GM23338 (cell line): Measurements from ENCODE around the gene SMAD9. TPM values are rescaled to one million over a fixed set of nuclear protein-coding genes. Genes with fewer than 3 reads are reported as not detected.

Experiments
- ATAC-seq: fragments of 200-7000 bp; cut with Tn5 transposase; 3 replicates; pipeline ENCODE4 v1.9.1; 2020
- DNase-seq: peaks from one replicate; pipeline ENCODE4 v3.0.0-alpha.2; 2015; ENCODE audit warnings: low spot score
- H2AFZ ChIP-seq: fragments of 200-600 bp; sonication (generic); 2 replicates; pipeline ENCODE4 v1.8.0; 2016; ENCODE audit warnings: antibody characterized with exemption, mild to moderate bottlenecking, moderate library complexity
- H3F3A ChIP-seq: fragments of 200-600 bp; sonication (generic); replicated peaks from 2 replicates; pipeline ENCODE4 v1.8.0; 2017; ENCODE audit warnings: antibody characterized with exemption, mixed run types, low read depth
- H3K27ac ChIP-seq: fragments of 200-600 bp; sonication (generic); 2 replicates; pipeline ENCODE4 v1.6.1; 2016; ENCODE audit warnings: low read depth
- H3K27me3 ChIP-seq: fragments of 200-600 bp; sonication (generic); 2 replicates; pipeline ENCODE4 v1.8.0; 2016; ENCODE audit warnings: mild to moderate bottlenecking, mixed run types, moderate library complexity; ENCODE audit not compliant: insufficient read depth
- H3K36me3 ChIP-seq: fragments of 200-600 bp; sonication (generic); 2 replicates; pipeline ENCODE4 v1.8.0; 2016; ENCODE audit warnings: mild to moderate bottlenecking; ENCODE audit not compliant: insufficient read depth
- H3K4me1 ChIP-seq: fragments of 200-600 bp; sonication (generic); 2 replicates; pipeline ENCODE4 v1.8.0; 2016; ENCODE audit warnings: mild to moderate bottlenecking, moderate library complexity; ENCODE audit not compliant: insufficient read depth
- H3K4me2 ChIP-seq: fragments of 200-600 bp; sonication (generic); 2 replicates; pipeline ENCODE4 v1.7.1; 2017; ENCODE audit warnings: mixed run types
- H3K4me3 ChIP-seq: fragments of 200-600 bp; sonication (generic); 2 replicates; pipeline ENCODE4 v1.6.1; 2016; ENCODE audit warnings: mixed run types
- H3K79me2 ChIP-seq: fragments of 200-600 bp; sonication (generic); replicated peaks from 2 replicates; pipeline ENCODE4 v1.8.0; 2017; ENCODE audit warnings: mild to moderate bottlenecking; ENCODE audit not compliant: insufficient read depth
- H3K9me2 ChIP-seq: fragments of 200-600 bp; sonication (generic); 2 replicates; pipeline ENCODE4 v1.8.0; 2017; ENCODE audit not compliant: insufficient read depth
- H4K20me1 ChIP-seq: fragments of 200-600 bp; sonication (generic); replicated peaks from 2 replicates; pipeline ENCODE4 v1.8.0; 2017; ENCODE audit warnings: mild to moderate bottlenecking; ENCODE audit not compliant: insufficient read depth
- H3K27ac Mint-ChIP-seq: 2 replicates; pipeline ENCODE4 v1.8.0; 2020; ENCODE audit warnings: inconsistent platforms, mild to moderate bottlenecking, moderate library complexity, mixed read lengths
- H3K27me3 Mint-ChIP-seq: 3 replicates; pipeline ENCODE4 v1.8.0; 2022; ENCODE audit warnings: low read depth, mild to moderate bottlenecking, moderate library complexity, mixed read lengths, inconsistent platforms; ENCODE audit not compliant: insufficient read depth, poor library complexity
- H3K36me3 Mint-ChIP-seq: 3 replicates; pipeline ENCODE4 v1.8.0; 2021; ENCODE audit warnings: low read depth, mild to moderate bottlenecking, inconsistent platforms, moderate library complexity, mixed read lengths
- H3K4me1 Mint-ChIP-seq: 3 replicates; pipeline ENCODE4 v1.8.0; 2020; ENCODE audit warnings: mild to moderate bottlenecking, inconsistent platforms, mixed read lengths
- H3K4me3 Mint-ChIP-seq: 3 replicates; pipeline ENCODE4 v1.8.0; 2021; ENCODE audit warnings: moderate library complexity, mild to moderate bottlenecking, inconsistent platforms, mixed read lengths
- H3K9me3 Mint-ChIP-seq: 3 replicates; pipeline ENCODE4 v1.8.0; 2020; ENCODE audit warnings: moderate library complexity, mild to moderate bottlenecking, inconsistent platforms, mixed read lengths
- CREB1 ChIP-seq: fragments of 250-450 bp; sonication (Bioruptor Pico); IDR thresholded peaks from 2 replicates; pipeline ENCODE4 v1.5.0; 2020; ENCODE audit warnings: low read depth, mild to moderate bottlenecking, moderate library complexity
- EZH2phosphoT487 ChIP-seq: fragments of 200-600 bp; sonication (generic); IDR thresholded peaks from one replicate; pipeline ENCODE4 v1.8.1; 2018; ENCODE audit warnings: antibody characterized with exemption; ENCODE audit not compliant: unreplicated experiment
- JUNB ChIP-seq: IDR thresholded peaks from one replicate; pipeline ENCODE4 v1.6.1; 2016; ENCODE audit warnings: antibody characterized with exemption; ENCODE audit not compliant: unreplicated experiment
- NANOG ChIP-seq: IDR thresholded peaks from 2 replicates; pipeline ENCODE4 v1.6.1; 2016; ENCODE audit warnings: antibody characterized with exemption, borderline replicate concordance
- POLR2AphosphoS5 ChIP-seq: IDR thresholded peaks from 2 replicates; pipeline ENCODE4 v1.6.1; 2016; ENCODE audit warnings: antibody characterized with exemption, low read depth
- STAT1 ChIP-seq: IDR thresholded peaks from one replicate; pipeline ENCODE4 v1.6.1; 2016; ENCODE audit warnings: antibody characterized with exemption; ENCODE audit not compliant: unreplicated experiment
- ZNF114 ChIP-seq: fragments of 250-450 bp; sonication (Bioruptor Pico); IDR thresholded peaks from 2 replicates; pipeline ENCODE4 v1.5.0; 2020; ENCODE audit warnings: mild to moderate bottlenecking, moderate library complexity
- polyA plus RNA-seq: library from polyadenylated mRNA; unstranded; fragments of >200 nt; fragmentation: Nextera tagmentation; extraction: Ambion mirVana; gene quantifications from 2 replicates; pipeline ENCODE4 v1.2.1, GENCODE V29; 2016
- total RNA-seq: library from RNA; depleted of rRNA; stranded (reverse); fragments of >200 nt; shearing (Covaris generic); gene quantifications from 2 replicates; pipeline ENCODE4 v1.2.3, GENCODE V29; 2014
- TF ChIP-seq, protein P1 (sequence below): fragments of 250-450 bp; sonication (Bioruptor Pico); IDR thresholded peaks from 2 replicates; pipeline ENCODE4 v1.5.0; 2020; ENCODE audit warnings: mild to moderate bottlenecking, moderate library complexity
- TF ChIP-seq, protein P2 (sequence below), 2 experiments: fragments of 200-600 bp in 1 of 2; sonication (generic) in 1 of 2; conservative IDR thresholded peaks; 2 replicates each; pipeline versions ENCODE4 v1.5.1 to v1.6.1; 2016 to 2017; ENCODE audit warnings: antibody characterized with exemption in 2 of 2, low read depth in 2 of 2, mild to moderate bottlenecking in 2 of 2, moderate library complexity in 1 of 2
- TF ChIP-seq, protein P3 (sequence below): IDR thresholded peaks from 2 replicates; pipeline ENCODE4 v1.6.1; 2016; ENCODE audit warnings: antibody characterized with exemption

SMAD9 gene
- total and polyA plus RNA-seq, 2 experiments from 2014 or later: 0.95 to 1.3 TPM

DNA sequence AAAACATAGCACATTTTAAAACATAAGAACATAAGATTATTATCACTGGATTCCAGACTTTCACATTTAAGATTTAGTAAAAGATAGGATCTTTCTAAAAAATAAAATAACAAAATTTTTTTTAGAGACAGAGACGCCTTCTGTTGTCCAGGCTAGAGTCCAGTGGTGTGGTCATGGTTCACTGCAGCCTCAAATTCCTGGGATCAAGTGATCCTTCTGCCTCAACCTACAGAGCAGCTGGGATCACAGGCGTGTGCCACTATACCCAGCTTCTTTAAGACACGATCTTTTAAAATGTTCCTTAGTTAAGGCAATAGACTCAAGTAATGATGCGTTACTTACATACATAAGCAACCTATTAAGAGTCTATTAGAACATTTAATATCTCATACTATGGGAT lies 46.4 kb upstream of the SMAD9 start:
- H3K9me3 Mint-ChIP-seq: no peaks in the 10 kb centered on the region
- Histone ChIP-seq H3K4me3 (no peak overlapping the region), H3K9me2 (no peaks in the 10 kb centered on the region), H3K36me3 (peaks cover 5% of the 10 kb centered on the region; the same call in 1 of the 2 replicates), H3K27me3 (no peaks in the 10 kb centered on the region), H3F3A (no peaks in the 10 kb centered on the region), H4K20me1 (no peaks in the 10 kb centered on the region), H2AFZ (no peak overlapping the region), H3K79me2 (no peaks in the 10 kb centered on the region), H3K4me1 (no peaks in the 10 kb centered on the region), H3K27ac (no peak overlapping the region), H3K4me2 (no peak overlapping the region)
- TF ChIP-seq ZNF114 (CRISPR knock-in tag): no peak
- no peak for TF ChIP-seq CREB1
- TF ChIP-seq STAT1: no peak
- TF ChIP-seq POLR2AphosphoS5: no peak
- TF ChIP-seq, protein P1, sequence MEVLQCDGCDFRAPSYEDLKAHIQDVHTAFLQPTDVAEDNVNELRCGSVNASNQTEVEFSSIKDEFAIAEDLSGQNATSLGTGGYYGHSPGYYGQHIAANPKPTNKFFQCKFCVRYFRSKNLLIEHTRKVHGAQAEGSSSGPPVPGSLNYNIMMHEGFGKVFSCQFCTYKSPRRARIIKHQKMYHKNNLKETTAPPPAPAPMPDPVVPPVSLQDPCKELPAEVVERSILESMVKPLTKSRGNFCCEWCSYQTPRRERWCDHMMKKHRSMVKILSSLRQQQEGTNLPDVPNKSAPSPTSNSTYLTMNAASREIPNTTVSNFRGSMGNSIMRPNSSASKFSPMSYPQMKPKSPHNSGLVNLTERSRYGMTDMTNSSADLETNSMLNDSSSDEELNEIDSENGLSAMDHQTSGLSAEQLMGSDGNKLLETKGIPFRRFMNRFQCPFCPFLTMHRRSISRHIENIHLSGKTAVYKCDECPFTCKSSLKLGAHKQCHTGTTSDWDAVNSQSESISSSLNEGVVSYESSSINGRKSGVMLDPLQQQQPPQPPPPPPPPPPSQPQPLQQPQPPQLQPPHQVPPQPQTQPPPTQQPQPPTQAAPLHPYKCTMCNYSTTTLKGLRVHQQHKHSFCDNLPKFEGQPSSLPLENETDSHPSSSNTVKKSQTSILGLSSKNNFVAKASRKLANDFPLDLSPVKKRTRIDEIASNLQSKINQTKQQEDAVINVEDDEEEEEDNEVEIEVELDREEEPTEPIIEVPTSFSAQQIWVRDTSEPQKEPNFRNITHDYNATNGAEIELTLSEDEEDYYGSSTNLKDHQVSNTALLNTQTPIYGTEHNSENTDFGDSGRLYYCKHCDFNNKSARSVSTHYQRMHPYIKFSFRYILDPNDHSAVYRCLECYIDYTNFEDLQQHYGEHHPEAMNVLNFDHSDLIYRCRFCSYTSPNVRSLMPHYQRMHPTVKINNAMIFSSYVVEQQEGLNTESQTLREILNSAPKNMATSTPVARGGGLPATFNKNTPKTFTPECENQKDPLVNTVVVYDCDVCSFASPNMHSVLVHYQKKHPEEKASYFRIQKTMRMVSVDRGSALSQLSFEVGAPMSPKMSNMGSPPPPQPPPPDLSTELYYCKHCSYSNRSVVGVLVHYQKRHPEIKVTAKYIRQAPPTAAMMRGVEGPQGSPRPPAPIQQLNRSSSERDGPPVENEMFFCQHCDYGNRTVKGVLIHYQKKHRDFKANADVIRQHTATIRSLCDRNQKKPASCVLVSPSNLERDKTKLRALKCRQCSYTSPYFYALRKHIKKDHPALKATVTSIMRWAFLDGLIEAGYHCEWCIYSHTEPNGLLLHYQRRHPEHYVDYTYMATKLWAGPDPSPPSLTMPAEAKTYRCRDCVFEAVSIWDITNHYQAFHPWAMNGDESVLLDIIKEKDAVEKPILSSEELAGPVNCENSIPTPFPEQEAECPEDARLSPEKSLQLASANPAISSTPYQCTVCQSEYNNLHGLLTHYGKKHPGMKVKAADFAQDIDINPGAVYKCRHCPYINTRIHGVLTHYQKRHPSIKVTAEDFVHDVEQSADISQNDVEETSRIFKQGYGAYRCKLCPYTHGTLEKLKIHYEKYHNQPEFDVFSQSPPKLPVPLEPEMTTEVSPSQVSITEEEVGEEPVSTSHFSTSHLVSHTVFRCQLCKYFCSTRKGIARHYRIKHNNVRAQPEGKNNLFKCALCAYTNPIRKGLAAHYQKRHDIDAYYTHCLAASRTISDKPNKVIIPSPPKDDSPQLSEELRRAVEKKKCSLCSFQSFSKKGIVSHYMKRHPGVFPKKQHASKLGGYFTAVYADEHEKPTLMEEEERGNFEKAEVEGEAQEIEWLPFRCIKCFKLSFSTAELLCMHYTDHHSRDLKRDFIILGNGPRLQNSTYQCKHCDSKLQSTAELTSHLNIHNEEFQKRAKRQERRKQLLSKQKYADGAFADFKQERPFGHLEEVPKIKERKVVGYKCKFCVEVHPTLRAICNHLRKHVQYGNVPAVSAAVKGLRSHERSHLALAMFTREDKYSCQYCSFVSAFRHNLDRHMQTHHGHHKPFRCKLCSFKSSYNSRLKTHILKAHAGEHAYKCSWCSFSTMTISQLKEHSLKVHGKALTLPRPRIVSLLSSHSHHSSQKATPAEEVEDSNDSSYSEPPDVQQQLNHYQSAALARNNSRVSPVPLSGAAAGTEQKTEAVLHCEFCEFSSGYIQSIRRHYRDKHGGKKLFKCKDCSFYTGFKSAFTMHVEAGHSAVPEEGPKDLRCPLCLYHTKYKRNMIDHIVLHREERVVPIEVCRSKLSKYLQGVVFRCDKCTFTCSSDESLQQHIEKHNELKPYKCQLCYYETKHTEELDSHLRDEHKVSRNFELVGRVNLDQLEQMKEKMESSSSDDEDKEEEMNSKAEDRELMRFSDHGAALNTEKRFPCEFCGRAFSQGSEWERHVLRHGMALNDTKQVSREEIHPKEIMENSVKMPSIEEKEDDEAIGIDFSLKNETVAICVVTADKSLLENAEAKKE (CRISPR knock-in tag): no peak
- no peak for TF ChIP-seq JUNB
- no peak for TF ChIP-seq EZH2phosphoT487
- TF ChIP-seq, protein P2, sequence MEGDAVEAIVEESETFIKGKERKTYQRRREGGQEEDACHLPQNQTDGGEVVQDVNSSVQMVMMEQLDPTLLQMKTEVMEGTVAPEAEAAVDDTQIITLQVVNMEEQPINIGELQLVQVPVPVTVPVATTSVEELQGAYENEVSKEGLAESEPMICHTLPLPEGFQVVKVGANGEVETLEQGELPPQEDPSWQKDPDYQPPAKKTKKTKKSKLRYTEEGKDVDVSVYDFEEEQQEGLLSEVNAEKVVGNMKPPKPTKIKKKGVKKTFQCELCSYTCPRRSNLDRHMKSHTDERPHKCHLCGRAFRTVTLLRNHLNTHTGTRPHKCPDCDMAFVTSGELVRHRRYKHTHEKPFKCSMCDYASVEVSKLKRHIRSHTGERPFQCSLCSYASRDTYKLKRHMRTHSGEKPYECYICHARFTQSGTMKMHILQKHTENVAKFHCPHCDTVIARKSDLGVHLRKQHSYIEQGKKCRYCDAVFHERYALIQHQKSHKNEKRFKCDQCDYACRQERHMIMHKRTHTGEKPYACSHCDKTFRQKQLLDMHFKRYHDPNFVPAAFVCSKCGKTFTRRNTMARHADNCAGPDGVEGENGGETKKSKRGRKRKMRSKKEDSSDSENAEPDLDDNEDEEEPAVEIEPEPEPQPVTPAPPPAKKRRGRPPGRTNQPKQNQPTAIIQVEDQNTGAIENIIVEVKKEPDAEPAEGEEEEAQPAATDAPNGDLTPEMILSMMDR (conservative IDR thresholded peaks at IDR 0.05; ENCODE audit: low read depth in 2 of 2): no peak
- TF ChIP-seq, protein P3, sequence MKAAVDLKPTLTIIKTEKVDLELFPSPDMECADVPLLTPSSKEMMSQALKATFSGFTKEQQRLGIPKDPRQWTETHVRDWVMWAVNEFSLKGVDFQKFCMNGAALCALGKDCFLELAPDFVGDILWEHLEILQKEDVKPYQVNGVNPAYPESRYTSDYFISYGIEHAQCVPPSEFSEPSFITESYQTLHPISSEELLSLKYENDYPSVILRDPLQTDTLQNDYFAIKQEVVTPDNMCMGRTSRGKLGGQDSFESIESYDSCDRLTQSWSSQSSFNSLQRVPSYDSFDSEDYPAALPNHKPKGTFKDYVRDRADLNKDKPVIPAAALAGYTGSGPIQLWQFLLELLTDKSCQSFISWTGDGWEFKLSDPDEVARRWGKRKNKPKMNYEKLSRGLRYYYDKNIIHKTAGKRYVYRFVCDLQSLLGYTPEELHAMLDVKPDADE: no peak
- no peak for TF ChIP-seq NANOG
- H3K4me1 Mint-ChIP-seq: no peaks in the 10 kb centered on the region
- no peak overlapping the region for H3K27ac Mint-ChIP-seq
- no peak overlapping the region for H3K4me3 Mint-ChIP-seq
- peaks cover 29% of the 10 kb centered on the region for H3K36me3 Mint-ChIP-seq
- ATAC-seq (no peak), DNase-seq (no peak)
- H3K27me3 Mint-ChIP-seq: peaks cover 3% of the 10 kb centered on the region
